Uterus (tissue), 4 donors: ENCODE data around the gene TSC2. TPM values are rescaled to one million over a fixed set of nuclear protein-coding genes. Genes with fewer than 3 reads are reported as not detected.

ENCODE experiments used
- DNase-seq, 2 donors: peaks; one replicate each; pipeline ENCODE4 v3.0.0-alpha.2; 2019 to 2020
- H3K27ac ChIP-seq, 2 donors: fragments of 200-600 bp; sonication (generic); 1 replicate in 1 of 2; 2 replicates in 1 of 2; pipeline ENCODE4 v1.5.1; 2016 to 2018
- H3K27me3 ChIP-seq, 2 donors: fragments of 200-600 bp; sonication (generic); one replicate each; pipeline ENCODE4 v1.5.1; 2018 to 2019; ENCODE audit warnings: control low read depth in 1 of 2
- H3K36me3 ChIP-seq, 2 donors: fragments of 200-600 bp; sonication (generic); one replicate each; pipeline ENCODE4 v1.5.1; 2019; ENCODE audit warnings: control low read depth in 1 of 2
- H3K4me1 ChIP-seq, 2 donors: fragments of 200-600 bp; sonication (generic); one replicate each; pipeline ENCODE4 v1.5.1; 2018 to 2019; ENCODE audit warnings: control low read depth in 1 of 2
- H3K4me3 ChIP-seq, 2 donors: fragments of 200-600 bp; sonication (generic); 1 replicate in 1 of 2; 2 replicates in 1 of 2; pipeline ENCODE4 v1.5.1; 2018 to 2019; ENCODE audit warnings: mild to moderate bottlenecking in 1 of 2
- H3K9me3 ChIP-seq, 2 donors: fragments of 200-600 bp; sonication (generic); one replicate each; pipeline ENCODE4 v1.5.1; 2019; ENCODE audit warnings: control low read depth in 1 of 2
- POLR2A ChIP-seq, 2 donors: fragments of 450-650 bp; IDR thresholded peaks; one replicate each; pipeline ENCODE4 v1.6.1; 2016; ENCODE audit warnings: antibody characterized with exemption in 2 of 2, mild to moderate bottlenecking in 1 of 2, moderate library complexity in 1 of 2
- intact Hi-C: fragments of 100-400 bp; cut with DNase I; formaldehyde crosslinking; loops from one replicate; pipeline ENCODE4 v1.15.1; 2023; ENCODE audit warnings: low total_unique reads
- total RNA-seq, 4 donors: library from RNA; depleted of rRNA in 3 of 4; stranded (reverse); fragments of >200 nt in 3 of 4; gene quantifications; one replicate each; pipeline versions ENCODE4 v1.1.0 to v1.2.4, GENCODE V29; 2014 to 2023
- TF ChIP-seq, protein P1 (sequence below), 4 experiments: fragments of 200-600 bp in 2 of 4; fragments of 450-650 bp in 2 of 4; sonication (generic) in 2 of 4; IDR thresholded peaks; one replicate each; pipeline ENCODE4 v1.5.1; 2016 to 2019; ENCODE audit warnings: antibody characterized with exemption in 4 of 4, mild to moderate bottlenecking in 2 of 4, moderate library complexity in 1 of 4
- donor health status: DM: yes; HTN: yes; CAD: no.

The TSC2 gene
- total RNA-seq, 4 donors from 2014 or later = 53.8 to 347 (median 131) TPM

DNA sequence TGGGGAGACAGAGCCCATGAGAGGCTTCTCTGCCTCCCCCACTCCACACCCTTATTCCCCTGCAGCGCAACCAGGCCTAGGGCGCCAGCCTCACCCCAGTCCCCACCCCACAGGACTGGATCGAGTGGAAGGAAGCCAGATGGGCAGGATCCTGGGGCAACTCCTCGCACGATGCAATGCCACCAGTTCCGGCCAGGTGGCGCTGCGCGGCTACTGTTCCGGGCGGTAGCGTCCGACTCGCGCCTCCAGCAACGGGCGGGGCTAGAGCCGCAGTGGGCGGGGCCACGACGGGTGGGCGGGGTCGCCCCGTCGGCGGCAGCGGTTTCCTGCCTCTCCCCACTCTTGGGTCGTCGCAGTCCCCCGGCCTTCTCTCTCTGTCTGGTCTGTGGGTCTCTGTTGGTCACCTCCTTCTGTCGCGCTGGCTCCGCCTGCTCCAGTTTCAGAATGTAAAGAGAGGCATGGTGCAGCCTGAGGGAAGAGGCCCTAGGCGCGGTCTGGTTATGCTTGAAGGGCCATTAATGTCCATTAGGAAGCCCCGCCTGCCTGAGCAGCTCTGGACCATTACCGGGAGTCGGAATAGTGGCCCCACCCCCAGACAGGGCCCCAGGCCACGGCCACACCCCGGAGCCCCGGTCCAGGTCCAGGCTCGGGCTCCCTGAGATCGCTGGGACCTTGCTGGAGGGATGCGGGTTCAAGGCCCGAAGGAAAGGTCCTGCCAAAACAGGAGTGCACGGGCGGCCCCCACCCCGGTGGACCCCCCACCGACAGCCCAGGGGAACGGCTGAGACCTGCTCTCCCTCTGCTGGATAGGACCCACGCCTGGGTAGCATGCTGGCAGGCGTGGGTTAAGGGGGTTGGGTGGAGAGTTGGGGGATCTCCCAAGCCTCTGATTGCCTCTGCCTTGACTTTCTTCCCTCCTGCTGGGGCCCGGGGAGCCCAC is 24.4 kb upstream of the TSC2 start:
- Histone ChIP-seq H3K4me1 (peaks cover 0 to 18% of the 10 kb centered on the region in 2 donors), H3K27me3 (peaks cover 0 to 9% of the 10 kb centered on the region in 2 donors), H3K4me3 (peak overlapping the region; percentile 12 to 23), H3K27ac (peak overlapping the region; percentile 58 to 67), H3K9me3 (no peaks in the 10 kb centered on the region), H3K36me3 (no peaks in the 10 kb centered on the region)
- intact Hi-C loops = loop anchor here (5.0 kb wide), 1 partner anchor 119 kb away; no protein-coding TSS in a partner anchor
- TF ChIP-seq, protein P1, sequence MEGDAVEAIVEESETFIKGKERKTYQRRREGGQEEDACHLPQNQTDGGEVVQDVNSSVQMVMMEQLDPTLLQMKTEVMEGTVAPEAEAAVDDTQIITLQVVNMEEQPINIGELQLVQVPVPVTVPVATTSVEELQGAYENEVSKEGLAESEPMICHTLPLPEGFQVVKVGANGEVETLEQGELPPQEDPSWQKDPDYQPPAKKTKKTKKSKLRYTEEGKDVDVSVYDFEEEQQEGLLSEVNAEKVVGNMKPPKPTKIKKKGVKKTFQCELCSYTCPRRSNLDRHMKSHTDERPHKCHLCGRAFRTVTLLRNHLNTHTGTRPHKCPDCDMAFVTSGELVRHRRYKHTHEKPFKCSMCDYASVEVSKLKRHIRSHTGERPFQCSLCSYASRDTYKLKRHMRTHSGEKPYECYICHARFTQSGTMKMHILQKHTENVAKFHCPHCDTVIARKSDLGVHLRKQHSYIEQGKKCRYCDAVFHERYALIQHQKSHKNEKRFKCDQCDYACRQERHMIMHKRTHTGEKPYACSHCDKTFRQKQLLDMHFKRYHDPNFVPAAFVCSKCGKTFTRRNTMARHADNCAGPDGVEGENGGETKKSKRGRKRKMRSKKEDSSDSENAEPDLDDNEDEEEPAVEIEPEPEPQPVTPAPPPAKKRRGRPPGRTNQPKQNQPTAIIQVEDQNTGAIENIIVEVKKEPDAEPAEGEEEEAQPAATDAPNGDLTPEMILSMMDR (IDR thresholded peaks at IDR 0.05) = peak; percentile 99 to 100 (median 99)
- peak; percentile 53 to 62 for TF ChIP-seq POLR2A (IDR thresholded peaks at IDR 0.05)
- DNase-seq = peak; percentile 90 to 96

DNA sequence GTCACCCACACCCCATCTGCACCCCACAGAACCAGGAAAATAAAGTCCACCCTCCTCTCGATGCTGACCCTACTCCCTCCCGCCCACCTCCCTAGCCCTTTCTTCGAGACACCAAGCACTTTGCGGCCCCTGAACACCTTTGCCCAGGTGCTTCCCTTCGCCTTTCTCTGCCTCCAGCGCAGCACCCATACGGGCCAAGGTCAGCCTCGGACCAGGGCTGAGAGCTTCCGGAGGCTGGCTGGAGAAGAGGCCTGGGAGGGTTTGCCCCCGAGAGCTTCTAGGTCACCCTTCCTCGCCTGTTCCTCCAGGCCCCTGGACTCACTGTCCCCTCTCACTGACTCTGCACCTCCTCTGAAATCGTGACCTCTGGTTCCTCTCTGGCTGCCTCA is 23.8 kb upstream of the TSC2 start:
- intact Hi-C loops = loop anchor here (5.0 kb wide), 1 partner anchor 118 kb away; no protein-coding TSS in a partner anchor
- Histone ChIP-seq H3K9me3 (no peaks in the 10 kb centered on the region), H3K27me3 (peaks cover 0 to 9% of the 10 kb centered on the region in 2 donors), H3K4me3 (no peak overlapping the region), H3K4me1 (peaks cover 0 to 18% of the 10 kb centered on the region in 2 donors), H3K36me3 (no peaks in the 10 kb centered on the region), H3K27ac (peak overlapping the region; percentile 58 to 67)
- DNase-seq = no peak
- TF ChIP-seq, protein P1 (IDR thresholded peaks at IDR 0.05) = no peak
- no peak for TF ChIP-seq POLR2A (IDR thresholded peaks at IDR 0.05)

DNA sequence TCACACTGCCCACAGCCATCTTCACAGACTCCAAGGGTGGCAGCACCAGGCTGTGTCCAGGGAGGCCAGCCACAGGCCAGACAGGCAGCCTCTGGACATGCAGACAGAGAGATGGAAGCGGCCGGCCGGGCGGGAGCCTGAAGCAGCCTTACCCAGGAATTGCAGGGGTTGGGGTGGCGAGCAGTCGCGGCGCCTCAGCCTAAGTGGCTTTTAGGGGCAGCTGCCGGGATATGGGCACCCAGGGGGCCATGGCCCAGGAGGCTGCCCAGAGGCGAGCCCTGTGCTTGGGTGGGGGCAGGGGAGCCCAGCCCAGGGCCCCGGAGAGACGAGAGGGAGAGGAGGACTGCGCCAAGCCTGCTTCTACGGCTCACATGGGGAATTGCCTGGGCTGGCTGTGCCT is 22.5 kb upstream of the TSC2 start:
- TF ChIP-seq POLR2A (IDR thresholded peaks at IDR 0.05) = no peak
- TF ChIP-seq, protein P1 (IDR thresholded peaks at IDR 0.05) = no peak
- Histone ChIP-seq H3K27me3 (peaks cover 0 to 5% of the 10 kb centered on the region in 2 donors), H3K4me1 (peaks cover 0 to 11% of the 10 kb centered on the region in 2 donors), H3K27ac (no peak overlapping the region), H3K36me3 (no peaks in the 10 kb centered on the region), H3K9me3 (no peaks in the 10 kb centered on the region), H3K4me3 (no peak overlapping the region)
- intact Hi-C loops = no loop called here
- no peak for DNase-seq

DNA sequence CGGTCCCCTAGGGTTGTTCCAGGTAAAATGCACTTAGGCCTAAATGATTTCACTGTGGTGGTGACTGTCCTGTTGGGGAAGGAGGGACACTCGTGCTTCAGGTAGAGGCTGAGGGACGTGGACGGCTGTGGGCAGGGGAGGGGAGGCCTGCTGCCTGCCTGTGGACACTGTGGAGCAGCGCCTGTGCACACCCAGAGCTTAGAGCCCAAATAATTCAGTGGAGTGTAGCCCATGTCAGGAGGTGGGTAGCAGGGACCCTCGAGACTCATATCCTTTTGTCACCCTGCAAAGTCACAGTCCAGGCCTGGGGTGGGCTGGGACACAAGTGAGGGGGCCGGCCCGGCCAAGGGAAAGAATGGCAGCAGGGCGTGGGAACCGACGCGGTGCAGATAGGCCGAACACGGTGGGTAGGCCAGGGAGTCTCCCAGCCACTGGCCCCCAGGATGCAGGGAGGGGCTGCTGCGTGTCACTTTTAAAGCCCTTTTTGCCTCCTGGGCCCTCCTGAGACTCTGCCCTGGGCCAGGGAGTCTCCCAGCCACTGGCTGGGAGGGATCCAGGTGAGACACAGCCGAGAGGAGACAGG is 21.8 kb upstream of the TSC2 start:
- intact Hi-C loops = no loop called here
- Histone ChIP-seq H3K4me3 (peak overlapping the region; percentile 20 to 25), H3K27me3 (no peaks in the 10 kb centered on the region), H3K27ac (peak overlapping the region; percentile 62 to 79), H3K36me3 (no peaks in the 10 kb centered on the region), H3K4me1 (peaks cover 0 to 6% of the 10 kb centered on the region in 2 donors), H3K9me3 (no peaks in the 10 kb centered on the region)
- no peak for TF ChIP-seq POLR2A (IDR thresholded peaks at IDR 0.05)
- TF ChIP-seq, protein P1 (IDR thresholded peaks at IDR 0.05) = no peak
- DNase-seq = no peak
